B cell (primary cell): Measurements from ENCODE around the gene RCSD1. TPM values are rescaled to one million over a fixed set of nuclear protein-coding genes. Genes with fewer than 3 reads are reported as not detected.

Experiments
- ATAC-seq: fragments of 200-7000 bp; cut with Tn5 transposase; one replicate; pipeline ENCODE4 v1.10.0; 2021; ENCODE audit warnings: low read depth, mild to moderate bottlenecking, moderate number of reproducible peaks, moderate library complexity
- CTCF ChIA-PET: fragments of 350-600 bp; sonication (Branson Sonifier 250); formaldehyde crosslinking; loops from one replicate; lab custom pipeline; 2021; ENCODE audit warnings: antibody characterized with exemption, inconsistent platforms; lab: Charles Lee
- POLR2A ChIA-PET: fragments of 350-600 bp; sonication (Branson Sonifier 250); formaldehyde crosslinking; loops from one replicate; lab custom pipeline; 2021; ENCODE audit warnings: antibody characterized with exemption; lab: Charles Lee
- DNase-seq: peaks from one replicate; pipeline ENCODE4 v3.0.0; 2013
- H2AFZ ChIP-seq: 2 replicates; pipeline ENCODE4 v1.6.1; 2012; ENCODE audit warnings: mild to moderate bottlenecking, low read depth, low read length; ENCODE audit not compliant: insufficient read depth, poor library complexity, severe bottlenecking
- H3K27ac ChIP-seq, 2 donors: 1 replicate in 1 of 2; 2 replicates in 1 of 2; pipeline ENCODE4 v1.5.1; 2012 to 2013; ENCODE audit warnings: low read length in 2 of 2, mild to moderate bottlenecking in 2 of 2, moderate library complexity in 1 of 2
- H3K27me3 ChIP-seq, 4 experiments: fragments of 200-600 bp in 1 of 4; sonication (generic) in 1 of 4; replicated peaks in 1 of 4; 1 replicate in 2 of 4; 2 replicates in 2 of 4; pipeline versions ENCODE4 v1.6.1 to v1.7.0; 2013 to 2016; ENCODE audit warnings: low read length in 3 of 4, mild to moderate bottlenecking in 2 of 4, mixed read lengths in 1 of 4, moderate library complexity in 1 of 4; ENCODE audit not compliant: insufficient read depth in 4 of 4, control insufficient read depth in 3 of 4; ENCODE audit errors: control extremely low read depth in 1 of 4
- H3K36me3 ChIP-seq, 2 experiments: replicated peaks in 1 of 2; 1 replicate in 1 of 2; 2 replicates in 1 of 2; pipeline versions ENCODE4 v1.6.1 to v1.7.1; 2013; ENCODE audit warnings: low read length in 1 of 2; ENCODE audit not compliant: insufficient read depth in 2 of 2, control insufficient read depth in 1 of 2; ENCODE audit errors: control extremely low read depth in 1 of 2, extremely low read depth in 1 of 2
- H3K4me1 ChIP-seq, 2 donors: fragments of 200-600 bp in 1 of 2; sonication (generic) in 1 of 2; 1 replicate in 1 of 2; 2 replicates in 1 of 2; pipeline versions ENCODE4 v1.5.1 to v1.6.1; 2013 to 2017; ENCODE audit warnings: low read length in 2 of 2; ENCODE audit not compliant: control insufficient read depth in 2 of 2, insufficient read depth in 2 of 2
- H3K4me2 ChIP-seq: replicated peaks from 2 replicates; pipeline ENCODE3; 2012; ENCODE audit warnings: mild to moderate bottlenecking, low read depth, low read length; ENCODE audit not compliant: poor library complexity, severe bottlenecking
- H3K4me3 ChIP-seq, 5 experiments: fragments of 200-600 bp in 1 of 5; sonication (generic) in 1 of 5; 1 replicate in 3 of 5; 2 replicates in 2 of 5; pipeline versions ENCODE4 v1.5.1 to v1.7.0; 2011 to 2016; ENCODE audit warnings: low read length in 4 of 5, mild to moderate bottlenecking in 4 of 5, low read depth in 2 of 5, control low read depth in 1 of 5, moderate library complexity in 1 of 5; ENCODE audit not compliant: insufficient read depth in 1 of 5; ENCODE audit errors: control extremely low read depth in 1 of 5, extremely low read depth in 1 of 5
- H3K79me2 ChIP-seq: fragments of 200-600 bp; sonication (generic); one replicate; pipeline ENCODE4 v1.6.0; 2016; ENCODE audit warnings: low read length; ENCODE audit not compliant: control insufficient read depth, insufficient read depth
- H3K9ac ChIP-seq: fragments of 200-600 bp; sonication (generic); 2 replicates; pipeline ENCODE4 v1.6.1; 2017; ENCODE audit warnings: mild to moderate bottlenecking, low read length, moderate library complexity
- H3K9me3 ChIP-seq, 3 donors: one replicate each; pipeline versions ENCODE4 v1.6.1 to v1.7.1; 2013; ENCODE audit warnings: low read length in 2 of 3; ENCODE audit not compliant: control insufficient read depth in 2 of 3, insufficient read depth in 1 of 3; ENCODE audit errors: control extremely low read depth in 1 of 3
- H4K20me1 ChIP-seq: 2 replicates; pipeline ENCODE4 v1.6.0; 2012; ENCODE audit warnings: mild to moderate bottlenecking, low read length; ENCODE audit not compliant: insufficient read depth, control insufficient read depth, poor library complexity, severe bottlenecking
- H3K27ac Mint-ChIP-seq: one replicate; pipeline ENCODE4 v1.8.0; 2021; ENCODE audit warnings: mixed read lengths
- H3K27me3 Mint-ChIP-seq: one replicate; pipeline ENCODE4 v1.8.0; 2021; ENCODE audit warnings: mixed read lengths
- H3K4me1 Mint-ChIP-seq: one replicate; pipeline ENCODE4 v1.8.0; 2021; ENCODE audit warnings: mixed read lengths
- H3K4me3 Mint-ChIP-seq: one replicate; pipeline ENCODE4 v1.8.0; 2021; ENCODE audit warnings: mixed read lengths
- H3K9me3 Mint-ChIP-seq: one replicate; pipeline ENCODE4 v1.8.0; 2022; ENCODE audit warnings: mixed read lengths; ENCODE audit not compliant: insufficient read depth
- CTCF ChIP-seq: fragments of 200-600 bp; IDR thresholded peaks from one replicate; pipeline ENCODE4 v1.8.0; 2022; ENCODE audit warnings: antibody characterized with exemption, mild to moderate bottlenecking
- EZH2 ChIP-seq: IDR thresholded peaks from 2 replicates; pipeline ENCODE4 v1.6.1; 2012; ENCODE audit warnings: borderline replicate concordance, low read depth, mild to moderate bottlenecking, moderate library complexity, low read length; ENCODE audit not compliant: insufficient read depth, poor library complexity, severe bottlenecking
- WGBS: methylation state at CpG from one replicate; pipeline ENCODE4 v1.1.5; 2013; ENCODE audit warnings: missing lambda C conversion rate; ENCODE audit not compliant: insufficient coverage; 5-methylcytosine and 5-hydroxymethylcytosine counted together
- intact Hi-C: fragments of 100-400 bp; cut with micrococcal nuclease; formaldehyde crosslinking; loops from one replicate; pipeline ENCODE4 v1.10.0; 2022
- polyA plus RNA-seq: library from polyadenylated mRNA; depleted of rRNA; stranded (reverse); fragments of >200 nt; gene quantifications from 2 replicates; pipeline ENCODE4 v1.2.3, GENCODE V29; 2012
- total RNA-seq, 2 donors: library from RNA; stranded (reverse); fragments of 120-200 nt in 1 of 2; gene quantifications; 1 replicate in 1 of 2; 2 replicates in 1 of 2; pipeline versions ENCODE4 v1.2.3 to v1.2.4, GENCODE V29; 2013 to 2022

The RCSD1 gene
- total and polyA plus RNA-seq, 2 donors (not counting 1 experiment from before 2014, with no cell fraction given): 129 to 525 TPM

GRCh38 chr1:167698313-167698712, 68.3 kb downstream of the RCSD1 start:
- H3K79me2 ChIP-seq: peaks cover 39% of the 10 kb centered on the region
- H3K27ac Mint-ChIP-seq: peak overlapping the region; percentile 67

More at GRCh38 chr1:167698313-167698712, 68.3 kb downstream of the RCSD1 start:
- Mint-ChIP-seq H3K4me1 (peaks cover 23% of the 10 kb centered on the region), H3K4me3 (no peak overlapping the region), H3K9me3 (no peaks in the 10 kb centered on the region), H3K27me3 (no peaks in the 10 kb centered on the region)
- CTCF ChIA-PET: interaction anchor here (0.6 to 2.7 kb wide), 4 partner anchors 10 to 165 kb away, joined by 3 to 13 read pairs (median 8); no protein-coding TSS in a partner anchor
- no peak for DNase-seq
- Histone ChIP-seq H3K4me3 (no peak overlapping the region), H3K9ac (no peak overlapping the region), H3K4me2 (no peak overlapping the region), H3K4me1 (no peaks in the 10 kb centered on the region), H3K9me3 (no peaks in the 10 kb centered on the region), H2AFZ (no peak overlapping the region), H3K27ac (no peak overlapping the region), H3K27me3 (no peaks in the 10 kb centered on the region), H4K20me1 (peaks cover 92% of the 10 kb centered on the region), H3K36me3 (peaks cover 19 to 90% of the 10 kb centered on the region in 2 experiments)
- intact Hi-C loops: no loop called here
- no peak for ATAC-seq
- WGBS: 100% methylated on average over 1 of the region's 4 CpGs
- no peak for TF ChIP-seq EZH2
- TF ChIP-seq CTCF: no peak
- POLR2A ChIA-PET: interaction anchor here (1.6 kb wide), 1 partner anchor 18 kb away, joined by 4 read pairs; no protein-coding TSS in a partner anchor
